ENCODE data around the gene PLA2G12A. TPM values are rescaled to one million over a fixed set of nuclear protein-coding genes. Genes with fewer than 3 reads are reported as not detected.

The PLA2G12A gene
- total and polyA plus RNA-seq, 2 donors (not counting 3 experiments of a cell fraction or from before 2014, with no cell fraction given), result 21.6 to 27.1 TPM

GRCh38 chr4:109752525-109752924 is 22.7 kb upstream of the PLA2G12A start:
- no peaks in the 10 kb centered on the region for H4K20me1 ChIP-seq (replicated peaks; ENCODE audit: control insufficient read depth, extremely low read depth, insufficient read depth, low read length)
- H3K79me2 ChIP-seq (ENCODE audit: control insufficient read depth, insufficient read depth, low read length), result no peaks in the 10 kb centered on the region
- CTCF ChIA-PET, result no interaction called here
- H3K4me1 ChIP-seq (ENCODE audit: control insufficient read depth, extremely low read depth, insufficient read depth, low read length), result no peaks in the 10 kb centered on the region
- BruUV-seq (replicated peaks), result no TSS peak
- intact Hi-C loops (cut with micrococcal nuclease) (no loop called here), dilution Hi-C loops (cut with MboI; ENCODE audit: extremely low pct_ligation_motif_present, low sequenced_read_pairs) (no loop called here)
- H3K4me3 ChIP-seq (replicated peaks in 1 of 3; ENCODE audit: insufficient read depth in 1 of 3, low read depth in 1 of 3, low read length in 3 of 3), result no peak overlapping the region
- H3K4me2 ChIP-seq (ENCODE audit: insufficient read depth, low read length), result no peak overlapping the region
- no peaks in the 10 kb centered on the region for H3K27me3 ChIP-seq (ENCODE audit: control insufficient read depth in 2 of 2, insufficient read depth in 2 of 2, low read length in 2 of 2)
- no peaks in the 10 kb centered on the region for H3K9me3 ChIP-seq (replicated peaks; ENCODE audit: control insufficient read depth, insufficient read depth, low read length)
- POLR2A ChIA-PET, result no interaction called here
- FAIRE-seq, result peak; percentile 46
- no peaks in the 10 kb centered on the region for H3K36me3 ChIP-seq (ENCODE audit: control insufficient read depth in 2 of 2, extremely low read depth in 1 of 2, insufficient read depth in 2 of 2, low read length in 2 of 2)
- no peak overlapping the region for H3K9ac ChIP-seq (replicated peaks; ENCODE audit: extremely low read depth, insufficient read depth, low read length)
- H3K9me1 ChIP-seq (replicated peaks; ENCODE audit: control insufficient read depth, extremely low read depth, insufficient read depth, low read length), result no peaks in the 10 kb centered on the region
- no peak overlapping the region for H3K27ac ChIP-seq (ENCODE audit: insufficient read depth, low read depth, low read length)
- no peak for TF ChIP-seq MAX (IDR thresholded peaks at IDR 0.05; ENCODE audit: insufficient read depth, insufficient read length)
- TF ChIP-seq FOS (IDR thresholded peaks at IDR 0.05; ENCODE audit: borderline replicate concordance, insufficient read depth, low read length), result no peak
- no peak for TF ChIP-seq JUN (IDR thresholded peaks at IDR 0.05; ENCODE audit: borderline replicate concordance, insufficient read depth, insufficient read length, low read depth)
- no peak for TF ChIP-seq CTCF (IDR thresholded peaks at IDR 0.05; ENCODE audit: extremely low read depth in 1 of 2, insufficient read depth in 1 of 2, low read depth in 1 of 2, low read length in 2 of 2)
- TF ChIP-seq GATA2 (IDR thresholded peaks at IDR 0.05; ENCODE audit: insufficient read depth, insufficient read length, low read depth, low read length), result no peak
- no peak for DNase-seq (ENCODE audit: low read depth, low spot score)
- H2AFZ ChIP-seq (ENCODE audit: low read depth, low read length), result no peak overlapping the region

GRCh38 chr4:109751852-109752251 is 22.0 kb upstream of the PLA2G12A start:
- FAIRE-seq, result no peak
- intact Hi-C loops (cut with micrococcal nuclease) (no loop called here), dilution Hi-C loops (cut with MboI; ENCODE audit: extremely low pct_ligation_motif_present, low sequenced_read_pairs) (no loop called here)
- Histone ChIP-seq H4K20me1 (replicated peaks; ENCODE audit: control insufficient read depth, extremely low read depth, insufficient read depth, low read length) (no peaks in the 10 kb centered on the region), H3K27ac (ENCODE audit: insufficient read depth, low read depth, low read length) (no peak overlapping the region), H3K79me2 (ENCODE audit: control insufficient read depth, insufficient read depth, low read length) (no peaks in the 10 kb centered on the region), H3K27me3 (ENCODE audit: control insufficient read depth in 2 of 2, insufficient read depth in 2 of 2, low read length in 2 of 2) (no peaks in the 10 kb centered on the region), H3K9ac (replicated peaks; ENCODE audit: extremely low read depth, insufficient read depth, low read length) (no peak overlapping the region), H3K9me1 (replicated peaks; ENCODE audit: control insufficient read depth, extremely low read depth, insufficient read depth, low read length) (no peaks in the 10 kb centered on the region), H3K4me1 (ENCODE audit: control insufficient read depth, extremely low read depth, insufficient read depth, low read length) (no peaks in the 10 kb centered on the region), H2AFZ (ENCODE audit: low read depth, low read length) (no peak overlapping the region), H3K4me2 (ENCODE audit: insufficient read depth, low read length) (no peak overlapping the region), H3K4me3 (replicated peaks in 1 of 3; ENCODE audit: insufficient read depth in 1 of 3, low read depth in 1 of 3, low read length in 3 of 3) (no peak overlapping the region), H3K9me3 (replicated peaks; ENCODE audit: control insufficient read depth, insufficient read depth, low read length) (no peaks in the 10 kb centered on the region), H3K36me3 (ENCODE audit: control insufficient read depth in 2 of 2, extremely low read depth in 1 of 2, insufficient read depth in 2 of 2, low read length in 2 of 2) (no peaks in the 10 kb centered on the region)
- CTCF ChIA-PET, result interaction anchor here (1.0 to 1.1 kb wide), 2 partner anchors 49 to 52 kb away, joined by 3 read pairs; partner anchors contain the start of gene CASP6
- POLR2A ChIA-PET, result no interaction called here
- TF ChIP-seq MYC (IDR thresholded peaks at IDR 0.05; ENCODE audit: low read depth, low read length) (no peak), JUN (IDR thresholded peaks at IDR 0.05; ENCODE audit: borderline replicate concordance, insufficient read depth, insufficient read length, low read depth) (no peak), POLR2A (IDR thresholded peaks at IDR 0.05; ENCODE audit: low read depth, low read length) (no peak)
- no peak for DNase-seq (ENCODE audit: low read depth, low spot score)
- BruUV-seq (replicated peaks), result no TSS peak

All from endothelial cell of umbilical vein (primary cell).